ENCODE results near the gene WBP2.
A peak's percentile ranks its signal among the peaks of the same experiment; 100 is the strongest.

Gene WBP2

DNA sequence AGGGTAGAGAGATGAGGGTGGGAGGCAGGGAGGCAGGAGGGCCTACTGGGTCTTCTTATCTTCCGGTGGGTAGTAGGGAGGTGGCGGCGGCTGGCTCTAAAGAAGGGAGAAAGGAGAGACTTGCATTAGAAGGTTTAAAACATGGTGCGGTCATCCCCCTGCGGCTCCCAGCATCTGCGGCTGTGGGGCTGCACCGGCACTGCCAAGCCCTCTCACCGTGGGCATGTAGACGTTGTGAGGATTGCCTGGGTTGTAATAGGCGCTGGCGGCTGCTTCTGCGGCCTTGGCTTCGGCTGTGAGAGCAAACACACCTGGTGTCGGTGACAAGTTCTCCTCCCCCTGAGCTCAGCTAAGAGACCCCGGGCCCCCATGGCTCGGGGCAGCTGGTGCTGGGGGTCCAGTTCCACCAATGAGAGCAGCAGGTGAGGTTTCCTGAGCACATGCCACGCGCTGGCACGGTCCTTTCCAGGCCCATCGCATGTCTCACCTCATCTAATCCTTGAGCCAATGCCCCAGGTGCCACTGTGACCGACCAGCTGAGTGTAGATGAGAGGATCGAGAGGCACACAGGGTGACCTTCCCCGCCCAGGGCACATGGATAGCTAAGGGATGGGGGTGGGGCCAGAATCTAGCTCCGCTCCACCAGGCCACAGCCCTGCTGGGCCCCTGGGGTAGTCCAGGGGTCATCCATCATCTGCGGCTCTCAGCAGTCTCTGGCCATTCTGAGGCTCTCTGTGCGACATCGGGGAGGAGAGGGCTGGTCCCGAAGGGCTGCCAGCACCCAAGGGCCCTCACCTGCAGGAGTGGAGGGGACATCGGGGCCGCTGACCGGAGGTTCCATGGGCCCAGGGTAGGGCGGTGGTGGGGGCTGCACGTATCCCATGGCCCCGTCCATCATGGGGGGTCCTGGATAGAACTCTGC lies 8.2 kb downstream of the WBP2 start:
- no peak for FAIRE-seq

GRCh38 chr17:75845933-75846691 lies 9.0 kb downstream of the WBP2 start:
- FAIRE-seq (no peak), DNase-seq (ENCODE audit: low spot score) (no peak)

More for the DNA sequence above, 8.2 kb downstream of the WBP2 start:
- no peak for DNase-seq (ENCODE audit: low spot score)

- DNase-seq (ENCODE audit: low spot score), result peak; percentile 92
- FAIRE-seq, result peak; percentile 83
These were observed 9.9 kb downstream of the WBP2 start for GRCh38 chr17:75845058-75845711.

- FAIRE-seq, result no peak
- peak; percentile 91 for DNase-seq (ENCODE audit: low spot score)
These were observed 10.5 kb downstream of the WBP2 start for GRCh38 chr17:75844530-75845057.

DNA sequence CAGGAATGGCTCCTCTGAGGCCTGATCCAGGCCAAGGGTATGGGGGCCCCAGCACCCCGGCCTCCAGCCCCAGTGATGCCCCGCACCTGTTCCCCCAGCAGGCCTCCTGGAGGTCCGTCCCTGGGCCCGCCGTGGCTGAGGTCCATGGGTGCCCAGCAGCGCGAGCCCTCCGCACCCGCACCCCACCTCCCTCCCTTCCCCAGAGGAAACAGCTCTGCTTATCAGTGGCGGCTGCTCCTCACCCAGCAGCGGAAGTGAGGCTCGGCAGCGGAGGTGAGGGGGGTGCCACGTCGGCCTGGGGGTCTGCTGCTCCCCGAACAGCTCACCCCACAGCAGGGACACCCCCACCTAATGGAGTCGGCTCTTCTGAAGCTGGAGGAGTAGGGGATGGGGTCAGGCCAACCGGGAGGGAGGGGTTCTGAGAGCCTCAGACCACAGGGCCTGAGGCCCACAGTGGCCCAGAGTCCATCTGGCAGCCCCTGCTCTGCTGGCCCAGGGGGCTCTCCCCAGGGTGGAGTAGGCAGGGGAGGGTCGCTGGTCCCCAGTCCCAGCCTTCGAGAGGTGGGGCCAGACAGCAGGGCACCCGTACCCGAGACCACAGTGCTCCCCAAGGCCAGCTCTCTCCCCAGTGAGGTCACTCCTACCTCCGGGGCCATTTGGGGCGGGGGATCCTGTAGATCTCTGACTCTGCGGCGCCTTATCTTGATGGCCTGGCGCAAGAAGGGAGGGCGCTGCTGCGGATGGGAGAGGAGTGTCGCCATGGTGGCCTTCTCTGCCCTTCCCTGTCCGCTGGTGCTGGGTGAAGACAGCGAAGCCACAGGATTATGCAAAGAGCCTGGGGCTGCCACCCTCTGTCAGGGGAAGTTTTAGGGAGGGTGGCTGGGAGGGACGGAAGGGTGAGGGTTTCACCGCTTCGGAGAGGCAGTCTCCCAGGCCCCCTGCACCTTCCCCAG lies 11.3 kb downstream of the WBP2 start, which contains the start of gene UNC13D:
Gene UNC13D, minus strand, starts transcription at position 828 of the 953 bp plus-strand sequence. Its CDS starts 67 bp downstream, at position 761.
- DNase-seq (ENCODE audit: low spot score), result no peak
- FAIRE-seq, result no peak

DNA sequence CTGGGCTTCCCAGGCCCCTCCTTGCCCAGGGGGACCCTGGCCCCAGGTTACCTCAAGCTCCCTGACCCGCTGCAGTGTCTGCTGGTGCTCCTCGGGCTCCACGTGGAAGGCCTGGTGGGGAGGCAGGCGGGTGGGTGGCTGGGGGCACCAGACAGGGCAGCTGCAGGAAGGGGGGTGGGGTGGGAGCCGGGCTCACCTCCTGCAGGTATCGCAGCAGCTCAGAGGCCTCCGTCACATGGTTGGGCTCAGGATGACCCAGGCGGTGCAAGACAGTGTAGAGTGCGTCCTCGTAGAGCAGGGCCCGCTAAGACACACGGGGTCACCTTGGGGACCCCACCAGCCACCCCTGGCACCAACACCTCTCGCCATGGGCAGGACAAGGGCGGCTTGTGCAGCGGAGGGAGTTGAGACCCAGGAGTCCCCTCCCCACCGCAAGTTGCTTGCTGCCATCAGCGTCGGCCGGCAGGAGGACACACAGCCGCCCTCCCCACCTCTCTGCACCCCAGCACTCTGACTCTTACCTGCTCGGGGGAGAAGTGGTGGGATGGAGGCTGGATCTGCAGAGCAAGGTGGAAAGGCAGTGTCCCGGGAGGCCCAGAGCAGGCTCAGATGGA lies 12.1 kb downstream of the WBP2 start:
- DNase-seq (ENCODE audit: low spot score) (no peak), FAIRE-seq (no peak)

DNA sequence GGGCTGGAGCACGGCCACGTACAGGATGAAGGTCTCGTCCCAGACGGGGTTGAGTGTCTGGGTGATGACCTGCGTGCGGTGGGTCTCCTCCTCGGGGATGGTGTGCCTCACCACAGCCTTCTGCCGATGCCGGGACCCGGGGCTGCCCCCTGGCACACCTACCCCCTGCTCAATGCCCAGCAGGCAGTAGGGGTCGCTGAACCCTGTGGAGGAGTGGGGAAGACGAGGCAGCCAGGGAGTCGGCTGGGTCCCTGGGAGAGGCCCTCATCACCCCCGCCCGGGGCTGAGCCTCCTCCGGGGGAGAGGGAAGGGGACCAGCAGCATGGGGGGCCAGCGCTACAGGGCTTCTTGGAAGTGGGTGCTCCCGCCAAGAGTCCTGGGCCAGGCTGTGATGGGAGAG lies 12.7 kb downstream of the WBP2 start:
- FAIRE-seq, result no peak
- no peak for DNase-seq (ENCODE audit: low spot score)

DNA sequence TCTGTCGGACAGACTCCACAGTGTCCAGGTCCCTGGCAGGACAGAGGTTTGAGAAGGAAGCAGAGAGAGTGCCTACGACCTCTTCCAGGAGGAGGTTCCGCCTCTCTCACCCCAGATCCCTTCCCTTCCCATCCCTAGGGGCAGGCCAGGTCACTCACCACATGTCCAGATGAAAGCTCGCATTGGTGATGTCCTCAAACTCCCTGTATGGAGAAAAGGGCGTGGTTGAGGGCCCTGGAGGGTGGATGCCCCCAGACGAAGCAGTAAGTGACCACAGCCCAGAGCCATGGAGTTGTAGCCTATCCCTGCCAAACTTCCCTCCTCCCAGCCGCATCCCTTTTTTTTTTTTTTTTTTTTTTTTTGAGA lies 14.4 kb downstream of the WBP2 start:
- no peak for FAIRE-seq
- DNase-seq (ENCODE audit: low spot score), result no peak

DNA sequence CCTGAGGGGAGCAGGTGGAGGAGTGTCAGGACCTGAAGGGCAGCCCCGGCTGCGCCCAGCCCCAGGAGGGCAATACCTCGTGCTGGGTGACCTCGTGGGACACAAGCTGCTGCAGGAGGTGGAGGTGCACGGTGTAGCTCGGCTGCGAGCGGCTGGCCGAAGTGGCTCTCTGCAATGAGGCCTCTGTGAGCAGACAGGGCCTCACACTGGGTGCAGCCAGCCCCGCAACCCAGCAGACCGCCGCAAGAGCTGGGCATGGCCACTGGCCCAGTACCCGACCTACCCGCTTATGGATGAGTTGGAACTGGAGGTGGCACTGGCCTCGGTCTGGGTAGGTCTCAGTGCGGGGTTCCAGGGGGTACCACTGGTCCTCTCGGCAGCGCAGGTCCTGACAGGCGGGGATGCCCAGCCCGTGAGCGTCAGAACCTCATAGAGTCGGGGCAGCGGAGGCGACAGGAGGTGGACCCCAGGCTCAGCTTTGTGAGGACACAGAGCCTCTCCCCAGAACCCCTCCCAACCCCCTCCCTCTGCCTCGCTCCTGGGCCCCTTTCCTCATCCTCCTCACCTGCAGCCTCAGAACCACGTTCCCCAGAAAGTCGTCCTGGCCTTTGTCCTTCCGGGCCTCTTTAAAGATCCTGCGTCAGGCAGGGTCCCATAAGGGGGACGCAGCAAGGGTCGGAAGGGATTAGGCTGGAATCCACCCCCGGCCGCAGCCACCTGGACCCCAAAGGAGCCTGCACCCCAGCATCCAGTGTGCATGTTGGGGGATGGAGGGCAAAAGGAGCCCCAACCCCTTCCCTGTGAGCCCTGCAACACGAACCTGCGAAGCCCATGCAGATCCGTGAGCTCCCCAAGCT lies 15.0 kb downstream of the WBP2 start:
- FAIRE-seq (no peak), DNase-seq (ENCODE audit: low spot score) (no peak)

- no peak for DNase-seq (ENCODE audit: low spot score)
- no peak for FAIRE-seq
These were observed 16.7 kb downstream of the WBP2 start for GRCh38 chr17:75838410-75838809.

DNA sequence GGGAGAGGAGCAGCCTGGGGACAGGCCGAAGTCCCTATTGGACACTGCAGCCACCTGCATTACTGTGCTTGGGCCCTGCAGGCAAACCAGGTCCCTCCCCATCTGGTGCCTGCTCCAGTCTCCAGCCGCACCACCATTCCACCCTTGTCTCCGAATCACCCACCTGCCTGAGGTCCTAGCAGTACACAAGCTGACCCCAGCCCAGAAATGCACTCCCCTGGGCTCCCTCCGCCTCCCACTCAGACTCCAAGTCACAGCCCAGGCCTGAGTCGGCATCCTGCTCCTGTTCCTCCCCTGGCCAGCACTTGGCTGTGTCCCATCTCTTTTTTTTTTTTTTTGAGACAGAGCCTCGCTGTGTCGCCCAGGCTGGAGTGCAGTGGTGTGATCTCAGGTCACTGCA lies 17.2 kb downstream of the WBP2 start:
- DNase-seq (ENCODE audit: low spot score) (no peak), FAIRE-seq (no peak)

DNA sequence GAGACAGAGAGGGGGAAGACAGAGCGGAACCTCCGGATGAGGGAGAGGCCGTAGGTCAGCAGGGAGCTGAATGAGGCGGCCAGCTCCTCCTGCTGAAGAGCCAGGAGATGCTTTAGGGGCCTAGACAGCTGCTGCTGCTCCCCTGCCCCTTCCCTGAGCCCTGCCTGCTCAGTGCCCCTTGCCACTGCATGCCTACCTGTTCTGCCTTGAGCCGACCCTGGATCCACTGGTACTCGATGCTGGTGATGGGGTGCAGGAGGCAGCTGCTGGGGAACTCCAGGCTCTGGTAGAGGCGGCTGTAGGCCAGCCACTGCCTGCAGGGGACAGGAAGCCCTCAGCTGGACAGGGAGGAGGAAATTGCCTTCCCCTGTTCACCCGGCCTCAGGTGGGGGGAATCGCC lies 18.5 kb downstream of the WBP2 start:
- FAIRE-seq (no peak), DNase-seq (ENCODE audit: low spot score) (no peak)

DNA sequence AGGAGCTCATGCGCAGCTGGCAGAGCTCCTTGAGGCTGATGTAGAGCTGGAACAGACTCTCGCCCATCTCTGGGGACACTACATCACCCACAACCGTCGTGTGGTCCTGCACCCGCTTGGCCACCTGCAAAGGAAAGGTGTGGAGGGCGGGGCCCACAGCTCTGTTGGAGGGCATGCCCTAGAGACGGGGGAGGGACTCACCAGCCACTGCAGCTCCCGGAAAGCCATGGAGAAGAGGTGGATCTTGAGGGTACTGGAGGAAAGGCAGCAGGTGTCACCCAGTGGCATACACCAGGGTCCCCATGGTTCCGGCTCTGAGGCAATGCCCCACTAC lies 19.5 kb downstream of the WBP2 start:
- FAIRE-seq, result peak; percentile 85
- no peak for DNase-seq (ENCODE audit: low spot score)

DNA sequence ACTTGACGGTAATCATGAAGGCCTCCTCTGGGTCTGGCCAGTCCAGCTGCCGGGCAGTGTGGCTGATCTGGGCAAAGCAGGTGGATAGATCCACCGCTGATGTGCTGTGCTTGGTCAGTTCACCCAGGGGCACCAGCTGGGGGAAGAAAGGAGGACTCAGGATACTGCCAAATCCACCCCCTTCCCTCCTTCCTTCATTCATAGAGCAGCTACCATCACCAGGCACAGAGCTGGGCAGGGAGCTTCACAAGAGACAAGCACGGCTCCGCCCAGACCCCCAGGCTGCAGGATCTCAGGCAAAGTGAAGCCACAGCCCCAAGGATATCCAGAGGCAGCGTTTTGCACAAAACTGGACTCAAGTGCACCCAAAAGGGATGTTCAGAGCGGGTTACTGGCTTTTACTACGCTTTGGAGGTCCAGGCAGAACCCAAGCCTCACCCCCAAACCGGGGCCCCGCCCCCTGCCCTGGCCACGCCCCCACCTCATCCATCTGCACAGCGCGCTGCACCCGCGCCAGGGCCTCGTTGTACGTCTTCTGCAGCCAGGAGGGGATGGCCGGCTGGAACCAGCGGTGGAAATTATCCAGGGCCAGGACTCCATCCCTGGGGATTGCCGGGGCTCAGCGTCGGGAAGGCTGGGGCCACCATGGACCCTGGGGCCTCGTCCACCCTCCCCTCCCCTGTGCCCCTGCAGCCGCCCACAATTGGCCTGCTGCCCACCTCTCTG lies 20.0 kb downstream of the WBP2 start:
- FAIRE-seq (no peak), DNase-seq (ENCODE audit: low spot score) (no peak)

- peak; percentile 50 for FAIRE-seq
- no peak for DNase-seq (ENCODE audit: low spot score)
These were observed 20.7 kb downstream of the WBP2 start for GRCh38 chr17:75834279-75834920.

GRCh38 chr17:75832652-75833400 lies 22.3 kb downstream of the WBP2 start:
- DNase-seq (ENCODE audit: low spot score), result no peak
- no peak for FAIRE-seq

- FAIRE-seq (no peak), DNase-seq (ENCODE audit: low spot score) (peak; percentile 74)
These were observed 22.9 kb downstream of the WBP2 start for GRCh38 chr17:75832164-75832651.
